GF-D8 (cell line): ENCODE results near the gene PTMA.
"Not testable (repeated sequence)": the region's sequence is repeated elsewhere in the genome, so short reads cannot be mapped to it uniquely, and the experiment has no call there.

Experiments used
- DNase-seq: peaks from one replicate; lab custom pipeline; 2025; lab: John Stamatoyannopoulos, UW

The PTMA gene, protein sequence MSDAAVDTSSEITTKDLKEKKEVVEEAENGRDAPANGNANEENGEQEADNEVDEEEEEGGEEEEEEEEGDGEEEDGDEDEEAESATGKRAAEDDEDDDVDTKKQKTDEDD

DNA sequence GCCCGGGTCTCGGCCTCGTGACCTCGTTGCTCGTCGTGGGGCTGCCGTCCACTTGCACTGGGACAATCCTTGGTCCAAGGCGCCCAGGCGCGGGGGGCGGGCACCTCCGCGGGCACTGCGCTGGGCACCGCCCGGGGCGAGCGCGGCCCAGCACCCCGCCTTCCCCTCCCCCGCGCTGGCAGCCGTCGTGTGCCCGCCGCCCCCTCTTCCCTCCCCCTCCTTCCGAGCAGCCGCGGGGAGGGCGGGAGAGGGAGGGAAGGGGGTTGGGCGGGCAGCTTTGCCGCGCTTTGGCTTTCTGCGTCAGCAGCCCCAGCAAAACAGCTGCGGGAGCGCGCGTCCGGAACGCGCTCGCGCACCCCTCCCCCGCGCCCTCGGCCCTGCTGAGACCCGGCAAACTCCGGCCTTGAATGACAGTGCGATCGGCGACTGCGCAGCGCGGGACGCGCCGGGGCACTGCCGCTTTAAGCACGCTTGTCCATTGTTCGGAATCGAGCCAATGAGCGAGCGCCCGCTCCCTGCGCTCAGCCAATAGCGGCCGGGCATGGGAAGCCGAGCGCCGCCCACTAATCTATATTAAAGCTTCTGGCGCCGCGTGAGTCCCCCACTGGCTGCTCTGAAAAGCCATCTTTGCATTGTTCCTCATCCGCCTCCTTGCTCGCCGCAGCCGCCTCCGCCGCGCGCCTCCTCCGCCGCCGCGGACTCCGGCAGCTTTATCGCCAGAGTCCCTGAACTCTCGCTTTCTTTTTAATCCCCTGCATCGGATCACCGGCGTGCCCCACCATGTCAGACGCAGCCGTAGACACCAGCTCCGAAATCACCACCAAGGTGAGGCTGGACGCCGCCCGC, at the start of gene PTMA:
PTMA (plus strand) TSS at position 599 of the 846 bp plus-strand sequence; CDS start at position 781, 182 bp downstream.
- DNase-seq = peak; percentile 97

DNA sequence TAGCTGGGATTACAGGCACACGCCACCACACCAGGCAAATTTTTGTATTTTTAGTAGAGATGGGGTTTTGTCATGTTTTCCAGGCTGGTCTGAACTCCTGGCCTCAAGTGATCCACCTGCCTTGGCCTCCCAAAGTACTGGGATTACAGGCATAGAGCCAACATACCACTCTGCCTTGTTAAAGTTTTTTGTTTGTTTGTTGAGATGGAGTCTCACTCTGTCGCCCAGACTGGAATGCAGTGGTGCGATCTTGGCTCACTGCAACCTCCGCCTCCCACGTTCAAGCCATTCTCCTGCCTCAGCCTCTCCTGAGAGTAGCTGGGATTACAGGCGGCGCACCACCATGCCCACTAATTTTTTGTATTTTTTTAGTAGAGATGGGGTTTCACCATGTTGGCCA, 48.3 kb upstream of the PTMA start:
- not testable (repeated sequence) for DNase-seq

DNA sequence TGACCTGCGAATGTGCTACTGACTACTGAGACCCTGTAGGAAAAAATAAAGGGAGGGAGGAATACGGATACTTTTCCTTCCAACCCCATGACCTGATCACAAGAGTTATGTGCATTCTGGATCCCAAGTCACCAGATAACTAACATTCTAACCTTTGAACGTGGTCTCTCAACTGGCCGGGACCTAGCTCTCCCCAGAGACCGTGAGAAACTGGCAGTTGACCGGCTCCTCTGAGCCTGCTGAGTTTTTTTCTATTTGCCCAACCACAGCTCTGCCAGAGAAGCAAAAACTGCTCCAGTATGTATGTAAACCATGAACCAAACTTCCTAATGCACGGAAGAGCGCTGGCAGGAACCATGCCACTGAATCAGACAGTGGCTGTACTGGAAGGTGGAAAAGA, 47.5 kb upstream of the PTMA start:
- no peak for DNase-seq

DNA sequence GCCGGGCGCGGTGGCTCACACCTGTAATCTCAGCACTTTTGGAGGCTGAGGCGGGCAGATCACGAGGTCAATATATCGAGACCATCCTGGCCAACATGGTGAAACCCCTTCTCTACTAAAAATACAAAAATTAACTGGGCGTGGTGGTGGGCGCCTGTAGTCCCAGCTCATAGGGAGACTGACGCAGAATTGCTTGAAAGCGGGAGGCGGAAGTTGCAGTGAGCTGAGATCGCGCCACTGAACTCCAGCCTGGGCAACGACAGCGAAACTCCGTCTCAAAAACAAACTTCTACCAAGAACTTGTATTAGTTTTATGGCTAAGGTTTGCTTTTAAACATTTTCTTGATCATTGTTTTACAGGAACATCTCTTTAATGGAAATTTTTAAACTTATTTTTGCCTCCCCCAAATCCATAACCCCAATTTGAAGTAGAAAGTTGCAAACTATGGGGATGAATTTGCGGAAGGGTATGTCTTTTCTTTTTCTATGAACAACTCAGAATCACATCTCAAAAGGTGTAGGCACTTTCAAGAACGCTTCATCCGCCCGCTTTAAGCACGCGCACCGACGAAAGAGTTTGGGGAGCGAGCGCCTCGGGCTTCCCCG, 46.8 kb upstream of the PTMA start:
- no peak for DNase-seq

DNA sequence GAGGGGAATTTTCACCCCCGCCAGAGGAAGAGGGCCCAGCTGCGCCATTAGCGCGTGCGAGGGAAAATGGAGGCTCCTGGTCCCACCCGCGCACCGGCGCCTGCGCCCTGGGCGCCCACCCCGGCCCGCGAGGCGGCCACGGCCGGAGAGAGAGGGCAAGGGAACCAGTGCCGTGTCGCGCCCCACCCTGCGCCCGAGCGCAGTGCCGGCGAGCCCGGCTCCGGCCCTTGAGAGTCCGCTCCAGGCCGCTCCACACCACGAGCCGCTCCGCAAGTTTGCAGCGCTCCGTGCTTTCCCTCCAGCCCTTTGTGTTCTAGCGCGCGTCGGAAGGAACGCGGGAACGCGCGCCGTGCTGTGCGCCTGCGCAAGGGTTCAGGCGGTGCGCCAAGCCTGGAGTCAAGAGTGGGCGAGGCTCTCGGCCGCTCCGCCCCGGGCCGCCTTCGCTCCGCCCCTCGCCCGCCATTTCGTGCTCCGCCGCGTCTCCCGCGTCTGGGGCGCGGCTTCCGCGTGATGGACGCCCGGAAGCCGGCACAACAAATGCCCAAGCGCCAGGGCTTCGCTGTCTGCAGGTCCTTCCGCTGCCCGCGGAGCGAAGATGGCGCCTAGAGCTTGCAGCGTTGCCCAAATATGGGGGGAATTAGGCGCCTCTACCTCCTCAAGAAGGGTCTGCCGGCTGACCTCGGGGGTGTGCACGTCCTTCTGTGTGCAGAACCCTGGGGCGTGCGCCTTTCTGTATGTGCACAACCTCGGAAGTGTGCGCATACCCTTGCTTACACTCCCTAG, 46.1 kb upstream of the PTMA start:
- peak; percentile 85 for DNase-seq

DNA sequence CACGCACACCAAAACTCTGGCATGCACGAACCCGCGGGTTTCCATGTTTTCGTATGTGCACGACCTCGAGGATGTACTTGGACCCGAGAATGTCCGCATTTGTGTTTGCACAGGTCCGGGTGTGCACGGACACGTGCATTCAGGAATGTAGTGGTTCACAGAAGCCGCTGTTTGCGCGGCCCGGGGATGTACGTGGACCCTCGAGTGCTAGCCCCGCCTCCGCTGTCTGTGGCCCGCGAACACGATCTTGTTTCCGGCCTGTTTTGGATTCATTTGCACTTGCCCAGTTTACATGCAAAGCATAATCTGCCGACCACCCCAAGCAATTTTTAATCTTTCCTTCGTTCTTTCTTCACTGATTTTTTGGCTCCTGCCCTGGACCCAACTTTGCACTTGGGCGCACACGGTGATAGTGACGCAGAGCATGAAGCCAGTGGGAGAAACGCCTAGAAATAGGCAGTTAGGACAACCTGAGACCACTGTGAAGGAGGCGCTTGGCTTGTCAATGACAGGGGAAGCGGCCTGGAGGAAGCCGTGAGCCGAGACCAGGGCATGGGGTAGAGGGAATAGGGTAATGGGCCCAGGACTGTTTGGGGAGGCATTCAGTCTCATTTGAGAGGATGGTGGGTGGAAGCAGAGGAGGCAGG, 45.4 kb upstream of the PTMA start:
- DNase-seq = no peak

DNA sequence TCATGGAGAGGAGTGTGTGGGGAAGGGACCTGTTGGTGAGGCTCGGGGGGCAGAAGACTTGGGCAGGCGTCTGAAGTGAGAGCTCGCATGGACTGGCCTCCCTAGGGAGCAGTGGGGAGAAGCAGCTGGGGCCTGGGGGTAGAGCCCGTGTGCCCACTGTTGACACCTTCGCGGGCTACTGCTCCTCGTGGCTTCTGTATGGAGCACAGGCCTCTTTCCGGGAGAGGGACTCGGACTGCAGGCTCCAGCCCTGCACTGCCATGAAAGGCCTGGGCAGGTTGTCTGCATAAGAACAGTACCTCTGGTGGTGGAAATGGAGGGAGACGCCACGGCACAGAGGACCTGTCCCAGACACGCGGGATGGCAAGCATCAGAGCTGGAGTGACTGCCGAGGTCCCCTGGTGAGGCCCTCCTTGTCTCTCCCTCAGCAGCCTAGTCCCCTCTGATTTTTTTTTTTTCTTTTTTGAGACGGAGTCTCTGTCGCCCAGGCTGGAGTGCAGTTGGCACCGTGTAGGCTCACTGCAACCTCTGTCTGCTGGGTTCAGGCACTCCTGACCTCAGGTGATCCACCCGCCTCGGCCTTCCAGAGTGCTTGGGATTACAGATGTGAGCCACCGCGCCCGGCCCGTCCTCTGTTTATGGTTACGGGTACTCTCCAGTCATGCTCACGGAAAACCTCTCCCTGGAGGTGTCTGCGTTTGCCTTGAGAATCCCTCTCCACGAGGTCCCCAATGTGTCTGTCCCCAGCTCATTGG, 44.7 kb upstream of the PTMA start:
- no peak for DNase-seq

DNA sequence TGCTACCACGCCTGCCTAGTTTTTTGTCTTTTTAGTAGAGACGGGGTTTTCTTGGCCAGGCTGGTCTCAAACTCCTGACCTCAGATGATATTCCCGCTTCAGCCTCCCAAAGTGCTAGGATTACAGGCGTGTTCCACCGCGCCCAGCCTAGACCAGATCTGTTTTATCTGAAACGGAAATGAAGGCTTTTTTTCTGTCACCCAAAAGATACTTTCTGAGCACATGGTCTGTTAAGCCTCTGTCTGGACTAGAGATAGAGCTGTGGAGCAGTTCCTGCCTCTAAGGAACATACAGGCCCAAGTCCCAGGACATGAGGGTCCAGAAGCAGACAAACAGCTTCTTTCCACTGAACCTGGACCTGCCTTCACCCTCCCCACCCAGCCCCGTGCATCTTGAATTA, 43.6 kb upstream of the PTMA start:
- no peak for DNase-seq

DNA sequence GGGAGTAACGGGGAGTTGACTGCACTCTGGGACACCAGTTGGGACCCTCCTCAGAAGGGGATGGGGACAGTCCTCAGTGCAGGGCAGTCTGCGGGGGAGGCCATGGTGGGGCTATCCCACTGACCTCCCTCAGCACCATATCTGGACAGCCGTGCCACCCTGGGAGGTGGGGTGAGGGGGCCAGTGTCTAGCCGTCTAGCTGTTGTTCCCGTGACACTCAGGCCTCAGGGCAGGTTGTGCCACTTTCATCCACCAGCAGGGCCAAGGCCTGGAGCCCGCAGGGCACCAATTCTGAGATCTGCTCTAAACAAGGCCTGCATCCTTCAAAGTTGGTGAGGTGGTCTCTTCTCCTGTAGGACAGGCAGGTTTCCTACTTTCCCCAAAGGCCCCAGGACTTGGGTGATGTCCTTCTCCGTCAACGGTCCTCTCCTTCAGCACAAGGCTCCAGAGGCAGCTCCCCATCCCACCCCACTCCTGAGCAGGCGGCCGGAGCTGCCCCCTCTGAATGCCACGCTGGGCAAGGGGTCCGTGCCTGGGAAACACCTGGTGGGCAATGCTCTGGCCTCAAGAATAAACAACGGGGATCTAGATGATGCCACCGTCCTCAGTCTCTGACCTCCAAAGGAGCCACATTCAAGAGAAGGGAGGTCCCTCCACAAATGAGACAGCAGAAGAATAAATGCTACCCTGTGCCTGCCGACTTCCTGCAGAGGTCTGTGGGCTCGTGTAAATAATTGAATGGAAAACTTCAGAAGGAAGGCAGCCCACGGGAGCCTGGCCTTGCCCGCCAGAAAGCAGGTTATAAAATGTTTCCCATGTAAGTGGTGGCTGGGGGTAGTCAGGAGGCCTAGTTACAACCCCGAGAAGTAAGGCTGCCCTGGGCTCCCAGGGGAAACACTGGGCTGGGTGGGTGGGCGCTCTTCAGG, 42.8 kb upstream of the PTMA start:
- no peak for DNase-seq

DNA sequence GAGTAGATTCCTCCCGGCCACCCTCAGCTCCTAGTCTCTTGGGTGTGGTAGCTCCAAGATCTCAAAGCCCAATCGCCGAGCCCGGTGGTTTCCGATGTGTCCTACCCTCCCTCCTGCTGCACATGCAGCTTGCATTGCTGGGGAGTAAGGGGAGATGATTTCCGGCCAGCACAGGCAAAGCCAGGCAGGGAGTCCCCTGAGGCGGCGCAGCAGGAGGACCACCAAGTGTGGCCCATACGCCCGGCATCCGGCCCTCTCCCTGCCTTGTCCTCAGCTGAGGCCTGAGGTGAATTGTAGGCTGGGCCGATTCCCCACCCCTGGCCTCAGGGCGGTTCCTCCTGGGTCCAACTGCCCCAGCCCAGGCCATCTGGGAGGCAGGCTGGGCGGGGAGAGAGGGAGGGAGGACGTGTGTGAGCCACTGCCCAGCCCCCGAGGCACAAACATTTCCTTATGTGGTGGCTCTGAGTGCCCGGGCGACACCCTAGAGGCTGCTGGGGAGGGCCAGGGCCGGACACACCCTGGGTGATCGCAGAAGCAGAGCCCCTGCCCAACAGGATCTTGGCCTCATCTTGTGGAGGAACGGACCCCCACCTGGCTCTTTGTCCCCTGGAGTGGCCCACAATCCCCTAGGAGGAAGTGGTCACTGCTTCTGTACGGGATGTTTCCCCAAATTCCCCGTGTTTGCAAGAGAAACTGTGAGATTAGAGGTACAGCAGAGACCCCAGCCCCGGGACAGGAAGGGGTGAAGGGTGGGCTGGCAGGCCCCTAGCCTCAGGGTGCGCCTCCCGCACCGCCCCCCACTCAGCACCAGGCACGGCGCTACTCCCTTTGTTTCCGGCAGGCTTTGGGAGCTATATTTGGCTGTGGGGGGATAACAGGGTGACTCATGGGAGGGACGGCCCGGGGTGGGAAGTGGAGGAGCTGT, 41.9 kb upstream of the PTMA start:
- peak; percentile 84 for DNase-seq

DNA sequence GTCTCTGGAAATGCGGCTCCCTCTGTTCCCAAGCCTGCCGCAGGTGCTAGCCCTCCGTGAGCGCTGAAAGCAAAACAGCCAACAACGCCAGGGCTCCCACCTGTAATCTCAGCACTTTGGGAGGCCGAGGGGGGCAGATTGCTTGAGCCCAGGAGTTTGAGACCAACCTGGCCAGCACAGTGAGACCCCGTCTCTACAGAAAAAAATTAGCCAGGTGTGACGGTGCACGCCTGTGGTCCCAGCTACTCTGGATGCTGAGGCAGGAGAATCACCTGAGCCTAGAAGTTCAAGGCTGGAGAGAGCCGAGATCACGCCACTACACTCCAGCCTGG, 41.3 kb upstream of the PTMA start:
- DNase-seq = no peak

DNA sequence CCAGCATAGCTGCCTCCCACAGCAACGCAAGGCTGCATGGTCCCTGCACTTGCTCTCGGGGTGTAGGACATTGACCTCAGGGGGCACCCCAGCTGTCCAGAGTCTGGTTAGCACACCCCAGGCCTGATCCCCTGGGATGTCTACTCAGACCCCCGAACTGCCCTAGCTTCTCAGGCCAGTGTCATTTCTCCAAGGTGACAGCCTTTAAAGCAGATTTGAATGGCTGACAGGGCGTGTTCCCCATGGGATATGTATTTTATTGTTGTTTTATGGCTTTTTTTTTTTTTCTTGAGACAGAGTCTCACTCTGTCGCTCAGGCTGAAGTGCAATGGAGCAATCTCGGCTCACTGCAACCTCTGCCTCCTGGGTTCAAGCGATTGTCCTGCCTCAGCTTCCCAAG, 40.8 kb upstream of the PTMA start:
- no peak for DNase-seq

DNA sequence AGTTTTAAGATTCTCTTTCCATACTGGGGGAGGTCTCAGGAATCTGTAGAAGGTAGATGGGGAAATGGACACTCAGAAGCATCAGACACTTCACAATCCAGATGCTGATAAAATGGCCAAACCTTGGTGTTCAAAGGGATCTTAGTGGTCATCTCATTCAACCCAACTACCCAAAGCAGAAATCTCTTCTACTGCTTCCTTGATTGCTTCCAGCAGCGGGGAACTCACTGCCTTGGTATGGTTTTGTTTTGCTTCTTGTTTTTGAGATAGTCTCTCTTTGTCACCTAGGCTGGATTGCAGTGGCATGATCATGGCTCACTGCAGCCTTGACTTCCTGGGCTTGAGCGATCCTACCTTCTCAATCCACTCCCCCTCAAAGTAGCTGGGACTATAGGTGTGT, 39.3 kb upstream of the PTMA start:
- no peak for DNase-seq

DNA sequence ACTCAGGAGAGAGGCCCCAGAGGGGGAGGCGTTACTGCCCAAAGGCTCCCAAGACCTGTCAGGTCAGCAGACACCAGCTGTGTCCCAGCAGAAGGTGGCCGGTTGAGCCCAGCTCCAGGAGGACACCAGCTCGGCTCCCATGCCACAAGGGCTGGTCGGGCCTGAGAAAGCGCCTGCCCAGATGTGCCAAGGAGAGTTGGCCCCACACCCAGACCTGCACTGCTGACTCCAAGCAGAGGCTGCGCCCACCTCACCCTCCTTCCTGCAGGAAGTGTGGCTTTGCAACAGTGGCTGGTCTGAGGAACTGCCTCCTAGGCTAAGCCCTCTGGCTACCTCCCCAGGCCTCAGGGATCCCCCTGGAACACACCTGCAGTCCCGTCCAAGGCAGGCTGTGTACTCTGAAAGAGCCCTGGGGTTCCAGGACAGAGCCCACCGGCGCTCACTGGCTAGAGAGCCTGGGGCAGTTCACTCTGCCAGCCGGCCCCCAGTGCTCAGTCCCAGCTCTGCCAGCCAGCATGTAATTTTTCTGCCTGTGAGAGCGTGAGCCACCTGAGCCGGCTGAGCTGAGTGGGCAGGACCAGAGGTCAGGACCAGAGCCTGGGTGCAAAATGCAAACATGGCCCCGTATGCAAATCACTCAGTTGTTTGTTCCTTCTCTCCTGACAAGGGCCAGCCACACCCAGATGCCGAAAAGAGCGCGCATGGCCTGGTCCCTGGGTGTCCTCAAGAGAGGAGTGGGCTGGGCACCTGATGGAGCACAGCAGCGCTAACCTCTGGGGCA, 36.9 kb upstream of the PTMA start:
- peak; percentile 63 for DNase-seq

DNA sequence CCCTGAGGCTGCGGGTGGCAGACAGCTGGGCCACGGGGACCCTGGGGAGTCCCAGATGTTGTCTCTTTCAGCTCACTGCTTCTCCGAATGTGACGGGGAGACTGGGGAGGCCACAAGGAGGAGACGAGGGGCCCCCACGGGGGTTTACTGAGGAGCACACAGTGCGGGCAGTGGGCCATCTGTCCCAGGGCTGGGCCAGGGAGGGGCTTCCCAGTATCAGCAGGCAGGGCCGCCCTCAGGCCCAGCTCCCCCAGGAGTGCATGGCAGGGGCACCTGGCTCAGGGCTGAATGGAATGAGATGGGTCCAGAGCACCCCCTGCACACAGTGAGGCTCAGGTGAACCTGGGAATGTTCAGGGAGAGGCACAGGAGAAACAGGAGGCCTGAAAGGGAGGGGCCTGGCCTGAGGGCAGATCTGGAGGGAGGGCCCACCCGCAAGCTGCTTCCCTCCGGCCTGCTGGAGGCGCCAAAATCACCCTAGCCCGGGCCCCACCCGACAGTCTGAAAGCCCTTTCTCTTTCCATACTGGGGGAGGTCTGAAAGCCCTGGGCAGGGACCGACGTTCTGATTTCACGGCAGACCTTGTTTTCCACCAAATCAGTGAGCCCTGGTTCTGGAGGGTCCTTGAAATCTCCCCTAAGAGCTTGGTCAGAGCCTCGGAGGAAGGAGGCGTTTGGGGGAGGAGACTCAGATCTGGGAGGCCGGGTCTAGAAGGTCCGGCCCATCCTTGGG, 35.5 kb upstream of the PTMA start:
- peak; percentile 55 for DNase-seq

DNA sequence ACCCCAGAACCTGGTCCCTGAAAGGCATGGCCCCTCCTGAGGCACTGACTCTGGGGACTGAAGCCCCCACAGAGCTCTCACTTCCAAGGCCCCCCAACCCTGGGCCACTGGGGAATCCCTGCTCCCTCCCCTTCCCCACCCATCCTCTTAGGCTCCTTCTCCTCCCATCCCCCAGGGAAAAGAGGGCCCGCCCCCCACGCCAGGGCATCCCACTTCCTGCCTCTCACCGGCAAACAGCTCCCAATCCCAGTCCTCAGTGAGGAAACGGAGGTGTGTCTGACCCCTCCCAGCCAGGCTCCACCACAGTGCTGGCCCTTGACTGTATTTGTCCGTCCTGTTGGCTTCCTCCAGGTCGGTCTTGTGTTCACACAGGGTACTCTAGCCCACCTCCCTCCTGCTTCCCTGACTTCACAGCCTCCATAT, 35.0 kb upstream of the PTMA start:
- no peak for DNase-seq

DNA sequence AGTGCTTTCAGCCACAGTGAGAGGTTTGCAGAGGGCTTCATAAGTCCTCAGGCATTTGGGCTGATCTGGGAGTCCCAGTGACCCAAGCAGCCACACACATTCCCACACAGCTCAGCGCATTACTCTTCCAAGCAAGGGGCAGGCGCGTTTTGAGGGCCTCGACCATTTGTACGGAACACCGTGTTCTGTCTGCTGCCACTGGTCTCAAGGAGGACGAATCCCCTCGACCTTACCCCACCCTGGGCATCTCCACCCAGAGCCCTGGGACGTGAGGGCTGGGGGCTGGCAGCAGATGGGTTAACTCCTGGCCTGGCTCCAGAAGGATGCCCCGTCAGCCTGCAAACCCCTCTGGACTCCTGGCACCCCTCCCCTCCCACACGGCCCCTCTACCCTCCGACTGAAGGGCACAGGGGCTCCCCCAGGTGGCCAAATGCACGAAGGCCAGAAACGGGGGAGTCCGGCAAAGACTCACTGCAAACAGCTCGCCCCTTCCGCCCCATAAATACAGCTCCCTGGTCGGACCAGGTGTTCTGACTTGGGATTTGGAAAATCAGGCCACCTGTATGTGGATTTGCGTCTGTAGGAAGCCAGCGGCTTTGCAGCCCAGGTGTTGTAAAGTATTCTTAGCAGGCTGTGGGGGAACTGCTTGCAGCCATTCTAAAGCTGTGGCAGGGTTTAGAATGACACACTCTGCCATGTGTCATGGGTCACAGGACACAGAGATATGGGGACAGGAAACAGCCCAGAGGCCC, 33.6 kb upstream of the PTMA start:
- DNase-seq = peak; percentile 66
